ENCODE results near the gene GPC6. TPM values are rescaled to one million over a fixed set of nuclear protein-coding genes. Genes with fewer than 3 reads are reported as not detected.

Gene GPC6
- total and polyA plus RNA-seq, 4 donors, result 5.9 to 29.1 (median 18.2) TPM

DNA sequence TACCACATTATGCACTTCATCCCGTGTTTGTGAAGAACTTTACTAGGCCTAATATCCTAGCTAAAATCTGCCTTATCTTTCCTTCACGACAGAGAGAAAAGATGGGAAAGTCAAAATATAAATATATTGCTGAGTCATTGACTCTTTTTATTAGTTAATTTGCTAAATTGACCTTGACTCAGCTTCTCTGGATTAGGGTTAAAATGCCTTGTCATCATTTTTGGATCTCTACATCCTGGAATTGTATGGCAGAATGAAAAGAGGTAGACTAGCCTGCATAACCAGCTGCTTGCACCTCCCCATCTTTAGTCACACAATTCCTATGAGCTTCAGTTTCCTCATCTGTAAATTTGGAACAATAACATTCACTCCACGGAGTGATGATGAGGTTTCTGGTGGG is 972.5 kb downstream of the GPC6 start:
- no peak for DNase-seq (ENCODE audit: low spot score)
- 85% methylated on average over 3 of the region's 3 CpGs for WGBS
- TF ChIP-seq NR2F2 (IDR thresholded peaks at IDR 0.05) (no peak), HNF4A (conservative IDR thresholded peaks at IDR 0.05) (no peak), GABPA (IDR thresholded peaks at IDR 0.05 in 1 of 2, conservative IDR thresholded peaks at IDR 0.05 in 1 of 2) (no peak), YY1 (IDR thresholded peaks at IDR 0.05) (no peak), JUND (IDR thresholded peaks at IDR 0.05) (no peak), HNF4G (IDR thresholded peaks at IDR 0.05) (no peak), FOXA1 (IDR thresholded peaks at IDR 0.05) (no peak), RAD21 (IDR thresholded peaks at IDR 0.05) (no peak), FOXA2 (IDR thresholded peaks at IDR 0.05) (no peak), EGR1 (IDR thresholded peaks at IDR 0.05; ENCODE audit: low read depth in 2 of 2) (no peak), TAF1 (conservative IDR thresholded peaks at IDR 0.05) (no peak), SP1 (IDR thresholded peaks at IDR 0.05) (no peak), RXRA (IDR thresholded peaks at IDR 0.05) (no peak)
- TF ChIP-seq, protein P1, sequence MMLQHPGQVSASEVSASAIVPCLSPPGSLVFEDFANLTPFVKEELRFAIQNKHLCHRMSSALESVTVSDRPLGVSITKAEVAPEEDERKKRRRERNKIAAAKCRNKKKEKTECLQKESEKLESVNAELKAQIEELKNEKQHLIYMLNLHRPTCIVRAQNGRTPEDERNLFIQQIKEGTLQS (IDR thresholded peaks at IDR 0.05), result no peak
- TF ChIP-seq, protein P2, sequence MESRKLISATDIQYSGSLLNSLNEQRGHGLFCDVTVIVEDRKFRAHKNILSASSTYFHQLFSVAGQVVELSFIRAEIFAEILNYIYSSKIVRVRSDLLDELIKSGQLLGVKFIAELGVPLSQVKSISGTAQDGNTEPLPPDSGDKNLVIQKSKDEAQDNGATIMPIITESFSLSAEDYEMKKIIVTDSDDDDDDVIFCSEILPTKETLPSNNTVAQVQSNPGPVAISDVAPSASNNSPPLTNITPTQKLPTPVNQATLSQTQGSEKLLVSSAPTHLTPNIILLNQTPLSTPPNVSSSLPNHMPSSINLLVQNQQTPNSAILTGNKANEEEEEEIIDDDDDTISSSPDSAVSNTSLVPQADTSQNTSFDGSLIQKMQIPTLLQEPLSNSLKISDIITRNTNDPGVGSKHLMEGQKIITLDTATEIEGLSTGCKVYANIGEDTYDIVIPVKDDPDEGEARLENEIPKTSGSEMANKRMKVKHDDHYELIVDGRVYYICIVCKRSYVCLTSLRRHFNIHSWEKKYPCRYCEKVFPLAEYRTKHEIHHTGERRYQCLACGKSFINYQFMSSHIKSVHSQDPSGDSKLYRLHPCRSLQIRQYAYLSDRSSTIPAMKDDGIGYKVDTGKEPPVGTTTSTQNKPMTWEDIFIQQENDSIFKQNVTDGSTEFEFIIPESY (IDR thresholded peaks at IDR 0.05), result no peak
- TF ChIP-seq, protein P3, sequence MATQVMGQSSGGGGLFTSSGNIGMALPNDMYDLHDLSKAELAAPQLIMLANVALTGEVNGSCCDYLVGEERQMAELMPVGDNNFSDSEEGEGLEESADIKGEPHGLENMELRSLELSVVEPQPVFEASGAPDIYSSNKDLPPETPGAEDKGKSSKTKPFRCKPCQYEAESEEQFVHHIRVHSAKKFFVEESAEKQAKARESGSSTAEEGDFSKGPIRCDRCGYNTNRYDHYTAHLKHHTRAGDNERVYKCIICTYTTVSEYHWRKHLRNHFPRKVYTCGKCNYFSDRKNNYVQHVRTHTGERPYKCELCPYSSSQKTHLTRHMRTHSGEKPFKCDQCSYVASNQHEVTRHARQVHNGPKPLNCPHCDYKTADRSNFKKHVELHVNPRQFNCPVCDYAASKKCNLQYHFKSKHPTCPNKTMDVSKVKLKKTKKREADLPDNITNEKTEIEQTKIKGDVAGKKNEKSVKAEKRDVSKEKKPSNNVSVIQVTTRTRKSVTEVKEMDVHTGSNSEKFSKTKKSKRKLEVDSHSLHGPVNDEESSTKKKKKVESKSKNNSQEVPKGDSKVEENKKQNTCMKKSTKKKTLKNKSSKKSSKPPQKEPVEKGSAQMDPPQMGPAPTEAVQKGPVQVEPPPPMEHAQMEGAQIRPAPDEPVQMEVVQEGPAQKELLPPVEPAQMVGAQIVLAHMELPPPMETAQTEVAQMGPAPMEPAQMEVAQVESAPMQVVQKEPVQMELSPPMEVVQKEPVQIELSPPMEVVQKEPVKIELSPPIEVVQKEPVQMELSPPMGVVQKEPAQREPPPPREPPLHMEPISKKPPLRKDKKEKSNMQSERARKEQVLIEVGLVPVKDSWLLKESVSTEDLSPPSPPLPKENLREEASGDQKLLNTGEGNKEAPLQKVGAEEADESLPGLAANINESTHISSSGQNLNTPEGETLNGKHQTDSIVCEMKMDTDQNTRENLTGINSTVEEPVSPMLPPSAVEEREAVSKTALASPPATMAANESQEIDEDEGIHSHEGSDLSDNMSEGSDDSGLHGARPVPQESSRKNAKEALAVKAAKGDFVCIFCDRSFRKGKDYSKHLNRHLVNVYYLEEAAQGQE (IDR thresholded peaks at IDR 0.05), result no peak
- TF ChIP-seq, protein P4, sequence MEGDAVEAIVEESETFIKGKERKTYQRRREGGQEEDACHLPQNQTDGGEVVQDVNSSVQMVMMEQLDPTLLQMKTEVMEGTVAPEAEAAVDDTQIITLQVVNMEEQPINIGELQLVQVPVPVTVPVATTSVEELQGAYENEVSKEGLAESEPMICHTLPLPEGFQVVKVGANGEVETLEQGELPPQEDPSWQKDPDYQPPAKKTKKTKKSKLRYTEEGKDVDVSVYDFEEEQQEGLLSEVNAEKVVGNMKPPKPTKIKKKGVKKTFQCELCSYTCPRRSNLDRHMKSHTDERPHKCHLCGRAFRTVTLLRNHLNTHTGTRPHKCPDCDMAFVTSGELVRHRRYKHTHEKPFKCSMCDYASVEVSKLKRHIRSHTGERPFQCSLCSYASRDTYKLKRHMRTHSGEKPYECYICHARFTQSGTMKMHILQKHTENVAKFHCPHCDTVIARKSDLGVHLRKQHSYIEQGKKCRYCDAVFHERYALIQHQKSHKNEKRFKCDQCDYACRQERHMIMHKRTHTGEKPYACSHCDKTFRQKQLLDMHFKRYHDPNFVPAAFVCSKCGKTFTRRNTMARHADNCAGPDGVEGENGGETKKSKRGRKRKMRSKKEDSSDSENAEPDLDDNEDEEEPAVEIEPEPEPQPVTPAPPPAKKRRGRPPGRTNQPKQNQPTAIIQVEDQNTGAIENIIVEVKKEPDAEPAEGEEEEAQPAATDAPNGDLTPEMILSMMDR (IDR thresholded peaks at IDR 0.05; ENCODE audit: low read depth, low read length, missing input control), result no peak
- TF ChIP-seq, protein P5, sequence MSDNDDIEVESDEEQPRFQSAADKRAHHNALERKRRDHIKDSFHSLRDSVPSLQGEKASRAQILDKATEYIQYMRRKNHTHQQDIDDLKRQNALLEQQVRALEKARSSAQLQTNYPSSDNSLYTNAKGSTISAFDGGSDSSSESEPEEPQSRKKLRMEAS (IDR thresholded peaks at IDR 0.05), result no peak
- Histone ChIP-seq H3K4me3 (ENCODE audit: low read depth in 1 of 3, low read length in 3 of 3) (no peak overlapping the region), H3K4me1 (ENCODE audit: control insufficient read depth in 4 of 4, insufficient read depth in 4 of 4, low read length in 3 of 4) (no peaks in the 10 kb centered on the region), H3K27me3 (ENCODE audit: control insufficient read depth in 4 of 4, insufficient read depth in 4 of 4, low read length in 3 of 4) (no peaks in the 10 kb centered on the region), H3K27ac (ENCODE audit: low read depth in 1 of 2, low read length in 2 of 2) (no peak overlapping the region), H3K36me3 (ENCODE audit: control insufficient read depth in 4 of 4, insufficient read depth in 3 of 4, low read depth in 1 of 4, low read length in 3 of 4) (no peaks in the 10 kb centered on the region), H3K9ac (ENCODE audit: low read depth in 1 of 2, low read length in 2 of 2) (no peak overlapping the region), H3K9me3 (ENCODE audit: control insufficient read depth in 4 of 4, low read length in 3 of 4) (no peaks in the 10 kb centered on the region)

Measured in liver (tissue), 9 donors.